GM21447 (cell line): ENCODE results near the gene ZNF765.
"Not testable (repeated sequence)": the region's sequence is repeated elsewhere in the genome, so short reads cannot be mapped to it uniquely, and the experiment has no call there.

Source experiments
- ATAC-seq: cut with Tn5 transposase; IDR thresholded peaks from one replicate; pipeline ENCODE4 v1.9.1; 2021; ENCODE audit not compliant: unreplicated experiment

Gene ZNF765

GRCh38 chr19:53394974-53395839, at the start of gene ZNF765:
Gene ZNF765, plus strand, starts transcription at chr19:53395149. Its CDS starts 2,867 bp downstream, at chr19:53398016.
- peak; percentile 90 for ATAC-seq

- no peak for ATAC-seq
Measured at GRCh38 chr19:53355739-53356138, 39.2 kb upstream of the ZNF765 start.

- ATAC-seq, result no peak
Measured at GRCh38 chr19:53357821-53358581, 36.9 kb upstream of the ZNF765 start.

GRCh38 chr19:53360056-53360455, 34.9 kb upstream of the ZNF765 start:
- ATAC-seq, result not testable (repeated sequence)

- ATAC-seq, result peak; percentile 98
Measured at GRCh38 chr19:53365134-53365898, 29.6 kb upstream of the ZNF765 start, which contains the start of gene ZNF525. Gene ZNF525, plus strand, starts transcription at chr19:53365705. Its CDS starts 6,577 bp downstream, at chr19:53372282.

- ATAC-seq, result peak; percentile 42
Measured at GRCh38 chr19:53365899-53366493, 29.0 kb upstream of the ZNF765 start.

- ATAC-seq, result no peak
Measured at GRCh38 chr19:53372196-53372595, 22.8 kb upstream of the ZNF765 start.

GRCh38 chr19:53374288-53374687, 20.7 kb upstream of the ZNF765 start:
- no peak for ATAC-seq

- ATAC-seq, result no peak
Measured at GRCh38 chr19:53374743-53375142, 20.2 kb upstream of the ZNF765 start.

- ATAC-seq, result no peak
Measured at GRCh38 chr19:53381376-53381775, 13.6 kb upstream of the ZNF765 start.

- no peak for ATAC-seq
Measured at GRCh38 chr19:53388168-53388567, 6.8 kb upstream of the ZNF765 start.

- ATAC-seq, result no peak
Measured at GRCh38 chr19:53388904-53389303, 6.0 kb upstream of the ZNF765 start.

GRCh38 chr19:53389571-53389970, 5.4 kb upstream of the ZNF765 start:
- ATAC-seq, result no peak

GRCh38 chr19:53389978-53390377, 5.0 kb upstream of the ZNF765 start:
- ATAC-seq, result no peak

GRCh38 chr19:53394522-53394973, 401 bp upstream of the ZNF765 start:
- no peak for ATAC-seq

GRCh38 chr19:53395840-53396524, 1.0 kb downstream of the ZNF765 start:
- not testable (repeated sequence) for ATAC-seq

- no peak for ATAC-seq
Measured at GRCh38 chr19:53396525-53396868, 1.5 kb downstream of the ZNF765 start.

GRCh38 chr19:53397918-53398317, 3.0 kb downstream of the ZNF765 start:
- not testable (repeated sequence) for ATAC-seq

- no peak for ATAC-seq
Measured at GRCh38 chr19:53409505-53410204, 14.7 kb downstream of the ZNF765 start.
